Right lobe of liver (tissue), 4 donors: ENCODE measurements around the gene NCS1.

Source experiments
- POLR2A ChIP-seq: fragments of 450-650 bp; IDR thresholded peaks from one replicate; pipeline ENCODE4 v1.6.1; 2017; ENCODE audit warnings: antibody characterized with exemption, mild to moderate bottlenecking
- TF ChIP-seq, protein P1 (sequence below), 4 donors: fragments of 200-600 bp in 3 of 4; fragments of 450-650 bp in 1 of 4; IDR thresholded peaks; one replicate each; pipeline versions ENCODE4 v1.5.1 to v1.8.0; 2016 to 2022; ENCODE audit warnings: antibody characterized with exemption in 4 of 4, mild to moderate bottlenecking in 2 of 4
- donor health status: DM: no; HTN: no; CAD: no.
- donor health status: DM: no; HTN: no; CAD: no.
- donor health status: DM: no; HTN: yes; CAD: no.

DNA sequence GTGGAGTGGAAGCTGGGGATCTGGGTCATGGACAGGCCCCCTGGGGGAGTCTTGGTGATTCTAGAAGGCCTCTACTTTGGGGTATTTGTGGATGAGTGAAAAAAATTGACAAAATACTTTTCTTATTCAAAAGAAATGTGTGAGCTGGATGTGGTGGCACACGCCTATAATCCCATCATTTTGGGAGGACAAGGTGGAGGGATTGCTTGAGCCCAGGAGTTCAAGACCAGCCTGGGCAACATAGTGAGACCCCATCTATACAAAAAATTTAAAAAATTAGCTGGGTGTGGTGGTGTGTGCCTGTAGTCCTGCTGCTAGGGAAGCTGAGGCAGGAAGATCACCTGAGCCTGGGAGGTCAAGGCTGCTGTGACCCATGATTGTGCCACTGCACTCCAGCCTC lies 6.6 kb upstream of the NCS1 start:
- TF ChIP-seq, protein P1, sequence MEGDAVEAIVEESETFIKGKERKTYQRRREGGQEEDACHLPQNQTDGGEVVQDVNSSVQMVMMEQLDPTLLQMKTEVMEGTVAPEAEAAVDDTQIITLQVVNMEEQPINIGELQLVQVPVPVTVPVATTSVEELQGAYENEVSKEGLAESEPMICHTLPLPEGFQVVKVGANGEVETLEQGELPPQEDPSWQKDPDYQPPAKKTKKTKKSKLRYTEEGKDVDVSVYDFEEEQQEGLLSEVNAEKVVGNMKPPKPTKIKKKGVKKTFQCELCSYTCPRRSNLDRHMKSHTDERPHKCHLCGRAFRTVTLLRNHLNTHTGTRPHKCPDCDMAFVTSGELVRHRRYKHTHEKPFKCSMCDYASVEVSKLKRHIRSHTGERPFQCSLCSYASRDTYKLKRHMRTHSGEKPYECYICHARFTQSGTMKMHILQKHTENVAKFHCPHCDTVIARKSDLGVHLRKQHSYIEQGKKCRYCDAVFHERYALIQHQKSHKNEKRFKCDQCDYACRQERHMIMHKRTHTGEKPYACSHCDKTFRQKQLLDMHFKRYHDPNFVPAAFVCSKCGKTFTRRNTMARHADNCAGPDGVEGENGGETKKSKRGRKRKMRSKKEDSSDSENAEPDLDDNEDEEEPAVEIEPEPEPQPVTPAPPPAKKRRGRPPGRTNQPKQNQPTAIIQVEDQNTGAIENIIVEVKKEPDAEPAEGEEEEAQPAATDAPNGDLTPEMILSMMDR (IDR thresholded peaks at IDR 0.05): no peak
- TF ChIP-seq POLR2A: no peak
